HG02884 (cell line): ENCODE data around the gene SLC9A2.
A peak's percentile ranks its signal among the peaks of the same experiment; 100 is the strongest.

Experiments used
- ATAC-seq: cut with Tn5 transposase; IDR thresholded peaks from one replicate; pipeline ENCODE4 v1.9.1; 2021; ENCODE audit warnings: mild to moderate bottlenecking, moderate library complexity; ENCODE audit not compliant: unreplicated experiment

The SLC9A2 gene

GRCh38 chr2:102618452-102619413, 620 bp upstream of the SLC9A2 start:
- ATAC-seq: no peak

GRCh38 chr2:102620332-102620731, 979 bp downstream of the SLC9A2 start:
- ATAC-seq: no peak

- ATAC-seq: no peak
Measured at GRCh38 chr2:102621630-102622029, 2.3 kb downstream of the SLC9A2 start.

GRCh38 chr2:102622646-102623045, 3.3 kb downstream of the SLC9A2 start:
- no peak for ATAC-seq

GRCh38 chr2:102630458-102630857, 11.1 kb downstream of the SLC9A2 start:
- ATAC-seq: no peak

GRCh38 chr2:102632380-102633175, 13.2 kb downstream of the SLC9A2 start:
- no peak for ATAC-seq

GRCh38 chr2:102634831-102635241, 15.5 kb downstream of the SLC9A2 start:
- no peak for ATAC-seq

- no peak for ATAC-seq
Measured at GRCh38 chr2:102635317-102635716, 16.0 kb downstream of the SLC9A2 start.

GRCh38 chr2:102636283-102636907, 17.0 kb downstream of the SLC9A2 start:
- no peak for ATAC-seq

- no peak for ATAC-seq
Measured at GRCh38 chr2:102637358-102637757, 18.0 kb downstream of the SLC9A2 start.

GRCh38 chr2:102639429-102639828, 20.1 kb downstream of the SLC9A2 start:
- ATAC-seq: no peak

- ATAC-seq: no peak
Measured at GRCh38 chr2:102652126-102652525, 32.8 kb downstream of the SLC9A2 start.

GRCh38 chr2:102657770-102658169, 38.4 kb downstream of the SLC9A2 start:
- peak; percentile 77 for ATAC-seq

GRCh38 chr2:102660070-102660469, 40.7 kb downstream of the SLC9A2 start:
- ATAC-seq: no peak

GRCh38 chr2:102660574-102660973, 41.2 kb downstream of the SLC9A2 start:
- ATAC-seq: no peak

- no peak for ATAC-seq
Measured at GRCh38 chr2:102661846-102662245, 42.5 kb downstream of the SLC9A2 start.

- ATAC-seq: no peak
Measured at GRCh38 chr2:102662833-102663232, 43.5 kb downstream of the SLC9A2 start.

GRCh38 chr2:102663381-102663780, 44.0 kb downstream of the SLC9A2 start:
- ATAC-seq: no peak

GRCh38 chr2:102664471-102664909, 45.1 kb downstream of the SLC9A2 start:
- ATAC-seq: peak; percentile 84

- no peak for ATAC-seq
Measured at GRCh38 chr2:102667072-102667471, 47.7 kb downstream of the SLC9A2 start.

- ATAC-seq: no peak
Measured at GRCh38 chr2:102668171-102668570, 48.8 kb downstream of the SLC9A2 start.
